ENCODE measurements around the gene MSI2.

Gene MSI2

DNA sequence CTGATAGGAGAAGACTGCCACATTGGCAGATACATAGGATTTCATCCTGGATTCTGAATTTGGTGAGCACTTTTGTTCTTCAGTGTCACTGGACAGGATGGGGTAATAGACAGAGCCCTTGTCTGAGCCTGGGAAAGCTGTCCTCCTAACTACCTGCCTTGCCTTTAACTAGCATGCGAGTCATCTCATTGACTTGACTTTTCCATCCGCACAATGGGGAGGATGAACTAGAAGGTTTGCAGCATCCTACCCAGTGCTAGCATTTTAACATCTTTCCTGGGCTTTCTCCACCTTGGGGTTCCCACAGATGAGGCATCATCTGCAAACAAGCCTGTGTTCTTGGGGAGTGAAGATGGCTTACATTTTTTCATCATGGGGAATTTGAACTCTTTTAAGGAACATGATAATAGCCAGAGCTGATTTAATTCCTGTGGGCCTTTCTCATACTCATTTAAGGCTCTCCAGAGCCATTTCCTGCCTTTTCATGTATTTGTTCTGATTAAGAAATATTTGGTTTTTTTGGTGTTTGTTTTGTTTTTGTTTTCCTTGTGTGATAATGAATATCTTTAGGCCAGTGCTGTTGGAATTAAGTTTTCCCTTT is 139.5 kb downstream of the MSI2 start:
- DNase-seq (ENCODE audit: low read depth): no peak

DNA sequence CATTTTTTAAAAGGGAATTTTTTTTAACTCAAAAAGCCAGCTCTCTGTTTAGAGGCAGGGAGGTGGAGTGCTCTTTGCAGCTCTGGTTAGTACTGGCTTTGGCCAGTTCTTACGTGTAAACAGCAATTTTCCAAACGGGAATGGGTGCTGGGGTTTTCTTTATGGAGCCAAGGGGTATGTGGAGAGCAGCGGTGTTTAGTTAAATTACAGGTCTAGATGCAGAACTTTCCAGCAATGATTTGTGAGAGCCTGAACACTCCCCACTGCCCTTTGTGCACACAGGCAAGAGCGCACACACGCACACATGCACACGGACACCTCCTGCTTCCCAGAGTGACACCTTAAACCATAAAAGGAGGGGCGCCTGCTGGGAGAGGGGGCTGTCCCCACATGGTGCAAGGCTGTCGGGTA is 140.2 kb downstream of the MSI2 start:
- no peak for DNase-seq (ENCODE audit: low read depth)

DNA sequence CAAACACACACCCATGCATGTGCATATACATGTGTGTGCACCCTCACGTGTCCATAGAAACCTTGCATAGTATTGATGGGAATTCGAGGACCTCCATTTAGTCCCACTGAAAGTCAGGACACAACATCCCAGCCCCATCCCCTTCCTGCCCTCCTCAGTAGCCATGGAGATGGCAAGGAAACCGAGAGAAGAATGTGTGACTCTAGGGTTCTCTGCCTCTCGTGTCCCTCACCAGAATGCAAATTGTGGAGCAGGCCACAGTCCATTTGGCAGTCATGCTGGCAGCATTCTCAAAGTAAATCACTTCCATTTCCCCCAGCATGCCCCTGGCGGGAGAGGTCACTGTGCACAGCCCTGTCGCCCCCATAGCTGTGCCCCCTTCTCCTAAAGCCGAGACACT is 141.1 kb downstream of the MSI2 start:
- no peak for DNase-seq (ENCODE audit: low read depth)

DNA sequence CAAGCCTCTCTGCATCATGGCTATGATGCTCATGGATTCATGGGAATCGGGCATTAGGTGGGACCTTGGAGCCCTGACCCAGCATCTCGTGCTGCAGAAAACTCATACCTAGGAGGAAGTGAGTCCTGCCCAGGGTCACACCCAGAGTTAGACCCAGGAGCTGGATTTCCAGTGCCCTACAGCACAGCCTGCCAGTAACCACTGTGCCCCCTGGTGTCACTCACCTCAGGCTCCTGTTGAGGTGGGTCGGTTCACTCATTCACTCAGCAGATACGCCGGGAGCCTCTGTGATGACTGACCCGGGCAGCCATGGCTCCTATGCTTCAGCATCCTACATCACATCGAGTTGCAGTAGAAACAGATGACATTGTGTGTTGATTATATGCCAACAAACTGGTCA is 143.4 kb downstream of the MSI2 start:
- DNase-seq (ENCODE audit: low read depth): no peak

DNA sequence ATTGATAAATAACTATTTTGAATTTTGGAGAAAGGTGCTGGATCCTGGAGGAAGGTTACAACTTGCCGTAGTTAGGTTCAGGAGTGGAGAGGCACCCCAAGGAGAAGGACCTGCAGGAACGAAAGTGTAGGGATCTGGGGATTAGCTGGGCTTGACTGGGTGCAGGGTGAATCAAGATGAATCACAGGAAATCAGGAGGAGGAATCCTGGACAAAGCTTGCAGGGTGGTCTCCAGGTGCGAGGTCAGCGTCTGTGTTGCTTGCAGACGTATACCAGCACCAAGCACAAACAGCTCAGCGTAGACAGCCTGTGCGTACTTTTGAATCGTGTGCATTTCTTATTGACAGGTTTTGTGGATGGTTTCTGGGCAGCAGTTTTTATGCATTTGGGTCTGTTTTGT is 144.3 kb downstream of the MSI2 start:
- DNase-seq (ENCODE audit: low read depth): no peak

- no peak for DNase-seq (ENCODE audit: low read depth)
These were observed 145.5 kb downstream of the MSI2 start for GRCh38 chr17:57401556-57402488.

DNA sequence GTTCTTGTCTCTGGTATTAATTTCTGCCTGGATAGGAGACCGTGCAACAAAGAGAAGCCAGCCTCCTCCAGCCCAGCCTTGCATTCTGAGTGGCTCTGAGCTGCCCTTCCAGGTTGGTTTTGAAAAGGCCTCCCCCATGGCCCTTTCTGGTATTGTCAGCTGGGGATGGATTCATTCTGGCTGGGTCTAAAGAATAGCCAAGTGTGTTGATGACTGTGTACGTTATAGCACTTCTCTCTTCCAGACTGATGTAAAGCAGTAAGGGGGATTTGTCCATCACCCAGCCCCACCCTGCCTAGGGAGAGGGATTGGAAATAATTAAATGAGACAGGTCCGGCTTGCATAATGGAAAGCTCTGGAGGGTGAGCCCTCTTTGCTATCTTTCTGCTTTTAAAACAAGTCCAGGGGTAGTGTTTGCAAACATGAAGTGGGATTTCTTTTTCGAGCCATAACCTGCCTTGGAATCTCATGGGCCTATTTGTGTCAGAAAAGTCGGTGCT is 146.4 kb downstream of the MSI2 start:
- DNase-seq (ENCODE audit: low read depth): no peak

DNA sequence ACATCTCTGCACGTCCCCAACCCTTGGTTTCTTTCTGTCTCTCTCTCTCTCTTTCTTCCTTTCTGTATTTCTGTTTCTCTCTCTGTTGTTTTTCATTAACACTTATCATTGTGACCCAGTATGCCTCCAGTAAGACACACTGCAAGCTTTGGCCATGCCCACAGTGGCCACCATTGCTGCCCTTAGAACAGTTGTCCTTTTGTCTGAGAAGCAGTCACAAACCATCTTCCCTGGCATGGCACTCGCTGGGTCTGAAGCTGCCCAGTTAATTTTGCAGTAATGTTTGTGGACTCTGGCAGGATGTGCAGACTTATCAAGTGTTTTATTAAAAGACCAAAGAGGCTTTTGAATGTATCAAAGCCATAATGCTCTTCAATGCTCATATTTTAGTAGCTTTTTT is 146.9 kb downstream of the MSI2 start:
- DNase-seq (ENCODE audit: low read depth): no peak

DNA sequence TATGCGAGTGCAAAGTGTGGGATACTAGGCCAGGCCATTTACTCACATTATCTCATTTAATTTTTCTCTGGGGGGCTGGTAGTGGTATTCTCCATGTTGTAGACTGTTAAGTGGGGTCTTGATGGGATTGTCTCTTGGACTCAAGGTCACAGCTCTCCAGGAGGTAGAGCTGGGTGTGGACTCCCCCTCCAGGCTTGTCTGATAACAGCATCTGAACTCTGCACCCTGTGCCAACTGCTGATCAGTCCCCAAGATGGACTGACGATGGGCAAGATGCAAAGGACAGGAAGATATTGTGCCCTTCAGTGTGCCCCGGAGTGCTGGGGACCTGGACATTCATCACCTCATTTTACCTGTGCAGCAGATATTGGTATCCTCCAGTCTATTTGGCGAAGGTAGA is 147.8 kb downstream of the MSI2 start:
- DNase-seq (ENCODE audit: low read depth): no peak

DNA sequence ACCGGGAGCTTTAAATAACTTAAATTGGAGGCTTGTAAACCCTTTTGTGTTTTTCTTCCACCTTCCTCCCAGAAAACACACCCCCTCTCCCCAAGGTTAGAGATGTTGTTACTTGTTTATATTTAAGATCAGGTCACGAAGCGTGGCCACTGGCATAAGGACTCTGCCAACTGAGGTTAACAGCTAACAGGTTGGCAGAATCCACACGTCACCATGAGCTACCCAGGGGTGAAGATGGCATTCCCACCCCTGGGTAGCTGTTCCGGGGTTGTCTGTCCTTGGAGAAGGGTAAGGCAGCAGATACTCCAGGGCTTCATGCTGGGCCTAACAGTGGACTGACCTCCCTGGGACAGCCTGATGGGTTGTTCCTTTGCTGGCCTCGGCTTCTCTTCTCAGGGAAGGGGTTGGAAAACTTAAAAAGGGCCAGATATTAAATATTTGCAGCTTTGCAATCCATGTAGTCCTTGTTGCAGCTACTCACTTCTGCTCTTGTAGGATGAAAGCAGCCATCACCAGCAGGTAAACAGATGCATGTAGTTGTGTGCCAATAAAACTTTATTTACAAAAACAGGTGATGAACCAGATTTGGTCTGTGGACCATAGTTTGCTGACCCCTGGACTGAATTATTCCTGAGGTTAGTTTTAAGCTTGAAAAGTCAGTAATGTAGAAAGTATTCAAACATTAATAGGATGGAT is 148.6 kb downstream of the MSI2 start:
- DNase-seq (ENCODE audit: low read depth): no peak

- DNase-seq (ENCODE audit: low read depth): no peak
These were observed 149.3 kb downstream of the MSI2 start for GRCh38 chr17:57405491-57406072.

- DNase-seq (ENCODE audit: low read depth): no peak
These were observed 150.0 kb downstream of the MSI2 start for GRCh38 chr17:57406131-57406980.

- no peak for DNase-seq (ENCODE audit: low read depth)
These were observed 150.6 kb downstream of the MSI2 start for GRCh38 chr17:57406981-57407286.

DNA sequence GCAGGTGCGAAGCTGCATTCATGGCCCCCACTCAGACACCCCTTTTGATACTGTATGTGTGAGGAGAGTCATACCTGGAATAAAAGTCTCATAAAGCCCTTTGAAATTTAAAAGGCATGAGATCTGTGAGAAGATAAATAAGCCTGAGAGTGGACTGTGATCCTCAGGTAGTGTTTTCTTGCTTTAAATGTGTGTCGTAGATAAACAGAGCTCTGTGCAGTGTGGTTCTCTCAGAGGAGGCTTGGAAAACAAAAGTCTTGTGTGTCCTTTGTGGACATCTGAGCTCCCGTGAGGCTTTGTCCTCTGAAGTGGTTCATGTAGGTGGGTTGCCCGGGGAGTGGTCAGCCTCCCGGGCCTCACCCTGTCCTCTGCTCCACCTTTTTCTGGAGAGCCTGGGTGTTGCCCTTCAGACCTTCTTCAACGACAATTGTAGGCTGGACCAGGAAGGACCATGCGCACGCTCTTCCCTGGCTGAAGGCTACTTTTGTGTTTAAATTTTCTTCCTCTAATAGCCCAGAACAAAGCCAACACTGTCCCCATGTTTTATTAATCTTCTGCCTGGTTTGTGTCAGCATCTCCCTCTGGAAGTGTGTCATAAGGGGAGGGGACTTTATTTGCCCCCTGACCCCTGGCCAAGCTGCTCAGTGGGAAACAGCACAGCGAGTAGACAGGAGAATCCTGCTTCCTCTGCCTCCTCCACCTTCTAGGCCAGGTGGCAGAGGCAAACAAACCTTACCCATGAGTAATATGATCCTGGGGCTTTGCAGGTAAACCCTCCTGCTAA is 151.2 kb downstream of the MSI2 start:
- no peak for DNase-seq (ENCODE audit: low read depth)

DNA sequence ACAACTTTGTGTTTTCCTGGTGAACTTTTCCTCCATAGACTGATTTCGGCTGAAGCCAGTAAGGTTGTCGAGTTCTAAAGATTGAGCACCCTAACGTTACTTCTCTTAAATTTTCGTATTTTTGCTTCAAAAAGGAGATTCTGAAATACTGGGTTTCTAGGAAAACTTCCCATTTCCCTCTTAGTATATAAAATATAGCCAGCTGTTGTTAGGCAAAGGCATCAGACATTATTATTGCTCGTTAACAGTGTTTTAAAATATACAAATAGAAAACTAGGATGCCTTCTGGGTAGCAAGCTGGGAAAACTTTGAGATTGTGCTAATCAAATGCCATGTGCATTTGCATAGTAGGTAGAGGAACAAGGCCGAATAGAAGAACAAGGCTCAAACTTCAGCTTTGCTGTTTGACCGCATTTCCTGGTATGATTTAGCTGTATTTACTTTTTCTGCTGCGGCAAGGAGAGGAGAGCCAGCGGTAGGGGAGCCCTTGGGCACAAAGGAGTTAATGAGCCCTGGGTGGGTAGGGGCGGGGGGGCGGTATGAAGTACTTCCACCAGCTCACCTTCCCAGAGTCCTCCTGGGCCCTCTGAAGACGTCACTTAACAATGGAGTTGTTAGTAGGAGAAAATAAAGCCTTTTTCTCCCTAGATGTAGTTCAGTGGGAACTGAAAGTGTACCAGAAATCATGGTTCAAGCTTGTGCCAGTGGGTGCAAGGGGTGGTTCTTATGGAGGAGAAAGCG is 151.9 kb downstream of the MSI2 start:
- DNase-seq (ENCODE audit: low read depth): no peak

DNA sequence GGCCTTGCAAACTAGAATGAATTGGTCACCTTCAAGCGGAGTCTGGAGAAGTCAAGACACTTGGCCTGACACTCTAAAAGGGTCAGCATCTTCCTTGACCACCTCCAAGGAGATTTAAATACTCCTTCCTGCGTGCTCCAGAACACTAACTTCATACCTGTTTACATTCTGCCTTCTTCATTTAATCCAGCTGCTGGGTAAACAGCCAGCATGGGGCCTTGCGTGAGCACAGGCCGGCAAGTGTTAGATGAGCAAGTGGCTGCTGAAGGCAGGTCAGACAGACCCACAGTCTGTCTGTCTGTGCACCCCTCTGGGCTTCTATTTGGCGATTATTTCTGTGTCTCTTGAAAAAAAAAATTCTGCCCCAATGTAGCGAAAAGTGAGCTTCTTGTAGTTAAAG is 153.8 kb downstream of the MSI2 start:
- no peak for DNase-seq (ENCODE audit: low read depth)

DNA sequence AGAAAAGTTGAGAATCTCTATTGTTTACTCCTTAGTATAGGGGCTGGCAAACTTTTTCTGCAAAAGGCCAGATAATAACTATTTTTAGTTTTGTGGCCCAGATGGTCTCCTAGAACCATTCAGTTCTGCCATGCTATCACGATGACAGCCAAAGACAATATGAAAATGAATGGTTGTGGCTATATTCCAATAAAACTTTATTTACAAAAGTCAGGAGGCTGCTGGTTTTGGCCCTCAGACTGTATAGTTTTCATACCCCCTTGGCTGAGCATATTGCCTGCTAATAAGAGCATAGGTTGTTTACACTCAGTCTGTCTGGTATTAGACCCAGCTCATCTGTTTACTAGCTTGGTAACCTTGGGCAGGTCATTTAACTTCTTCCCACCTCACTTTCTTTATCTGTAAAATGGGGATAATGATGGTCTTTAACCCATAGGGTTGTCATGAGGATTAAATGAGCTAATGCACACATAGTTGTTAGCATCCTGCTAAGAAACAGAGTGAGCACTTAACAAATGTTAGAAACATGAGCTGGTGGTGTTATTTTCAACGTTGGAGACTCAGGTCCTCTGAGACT is 156.3 kb downstream of the MSI2 start:
- DNase-seq (ENCODE audit: low read depth): no peak

DNA sequence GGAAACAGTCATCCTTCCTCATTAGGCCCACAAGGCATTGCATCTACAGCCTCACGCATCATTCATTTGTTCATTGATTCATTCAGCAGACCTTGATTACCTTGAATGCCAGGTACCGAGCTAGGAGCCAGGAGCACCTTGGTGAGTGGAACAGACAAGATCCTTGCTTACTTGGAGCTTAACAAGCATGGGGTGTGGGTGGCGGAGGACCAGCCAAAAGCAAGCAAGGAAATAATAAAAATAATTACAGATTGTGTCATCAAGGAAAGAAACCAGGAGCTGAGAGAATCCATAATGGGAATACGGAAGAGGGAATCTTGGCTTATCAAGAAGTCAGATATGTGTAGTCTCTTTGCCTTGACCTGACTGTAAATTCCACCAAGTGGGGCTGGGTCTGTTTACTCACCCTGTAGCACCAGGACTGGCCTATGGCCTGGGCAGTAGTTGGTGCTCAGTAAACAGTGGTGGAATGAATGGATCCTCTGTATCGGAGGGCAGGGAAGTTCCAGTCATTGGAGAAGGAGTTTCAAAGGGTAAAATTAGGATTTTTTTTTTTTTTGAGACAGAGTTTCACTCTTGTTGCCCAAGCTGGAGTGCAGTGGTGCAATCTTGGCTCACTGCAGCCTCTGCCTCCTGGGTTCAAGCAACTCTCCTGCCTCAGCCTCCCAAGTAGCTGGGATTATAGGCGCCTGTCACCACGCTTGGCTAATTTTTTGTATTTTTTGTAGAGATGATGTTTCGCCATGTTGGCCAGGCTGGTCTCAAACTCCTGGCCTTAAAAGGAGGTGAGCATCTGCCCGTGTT is 157.7 kb downstream of the MSI2 start:
- no peak for DNase-seq (ENCODE audit: low read depth)

- no peak for DNase-seq (ENCODE audit: low read depth)
These were observed 159.5 kb downstream of the MSI2 start for GRCh38 chr17:57415751-57416207.
